MCF 10A (cell line): Measurements from ENCODE around the gene GAL. TPM values are rescaled to one million over a fixed set of nuclear protein-coding genes. Genes with fewer than 3 reads are reported as not detected.
A peak's percentile ranks its signal among the peaks of the same experiment; 100 is the strongest.

ENCODE experiments used
- BruUV-seq: library from RNA; stranded (reverse); fragments of 400-500 nt; replicated peaks from 2 replicates; lab custom pipeline; 2021; lab: Mats Ljungman, UMichigan
- CTCF ChIA-PET: fragments of 300-600 bp; sonication (Branson Sonifier 250); formaldehyde crosslinking; extraction: SDS; loops from one replicate; lab custom pipeline; 2021; ENCODE audit warnings: antibody characterized with exemption, inconsistent platforms; lab: Yijun Ruan, JAX
- POLR2A ChIA-PET: fragments of 300-600, 350-650 bp; sonication (Branson Sonifier 250); formaldehyde crosslinking; extraction: SDS; loops from one replicate; lab custom pipeline; 2020; ENCODE audit warnings: antibody characterized with exemption, inconsistent platforms; lab: Yijun Ruan, JAX
- DNase-seq: peaks from one replicate; pipeline ENCODE4 v3.0.0-alpha.2; 2018; ENCODE audit not compliant: unreplicated experiment
- H3K27ac Mint-ChIP-seq: one replicate; pipeline ENCODE4 v1.8.0; 2022; ENCODE audit warnings: mild to moderate bottlenecking, low read depth, mixed read lengths; ENCODE audit not compliant: unreplicated experiment
- H3K27me3 Mint-ChIP-seq: one replicate; pipeline ENCODE4 v1.8.0; 2022; ENCODE audit warnings: mixed read lengths; ENCODE audit not compliant: insufficient read depth, unreplicated experiment
- H3K36me3 Mint-ChIP-seq: one replicate; pipeline ENCODE4 v1.8.0; 2022; ENCODE audit warnings: mild to moderate bottlenecking, moderate library complexity, mixed read lengths; ENCODE audit not compliant: insufficient read depth, unreplicated experiment
- H3K4me1 Mint-ChIP-seq: one replicate; pipeline ENCODE4 v1.8.0; 2022; ENCODE audit warnings: mixed read lengths; ENCODE audit not compliant: insufficient read depth, unreplicated experiment
- H3K4me3 Mint-ChIP-seq: one replicate; pipeline ENCODE4 v1.8.0; 2022; ENCODE audit warnings: mild to moderate bottlenecking, moderate library complexity, mixed read lengths; ENCODE audit not compliant: unreplicated experiment
- H3K9me3 Mint-ChIP-seq: one replicate; pipeline ENCODE4 v1.8.0; 2022; ENCODE audit warnings: mixed read lengths; ENCODE audit not compliant: unreplicated experiment
- CTCF ChIP-seq: fragments of 200-600 bp; IDR thresholded peaks from one replicate; pipeline ENCODE4 v1.8.0; 2022; ENCODE audit warnings: antibody characterized with exemption, mild to moderate bottlenecking; ENCODE audit not compliant: unreplicated experiment
- intact Hi-C: fragments of 100-400 bp; cut with micrococcal nuclease; formaldehyde crosslinking; loops from 2 replicates; pipeline ENCODE4 v1.14.1; 2022
- total RNA-seq: library from RNA; stranded (reverse); gene quantifications from 2 replicates; pipeline ENCODE4 v1.2.3, GENCODE V29; 2022

GAL gene
- total RNA-seq, 1 experiment from 2014 or later: not detected

DNA sequence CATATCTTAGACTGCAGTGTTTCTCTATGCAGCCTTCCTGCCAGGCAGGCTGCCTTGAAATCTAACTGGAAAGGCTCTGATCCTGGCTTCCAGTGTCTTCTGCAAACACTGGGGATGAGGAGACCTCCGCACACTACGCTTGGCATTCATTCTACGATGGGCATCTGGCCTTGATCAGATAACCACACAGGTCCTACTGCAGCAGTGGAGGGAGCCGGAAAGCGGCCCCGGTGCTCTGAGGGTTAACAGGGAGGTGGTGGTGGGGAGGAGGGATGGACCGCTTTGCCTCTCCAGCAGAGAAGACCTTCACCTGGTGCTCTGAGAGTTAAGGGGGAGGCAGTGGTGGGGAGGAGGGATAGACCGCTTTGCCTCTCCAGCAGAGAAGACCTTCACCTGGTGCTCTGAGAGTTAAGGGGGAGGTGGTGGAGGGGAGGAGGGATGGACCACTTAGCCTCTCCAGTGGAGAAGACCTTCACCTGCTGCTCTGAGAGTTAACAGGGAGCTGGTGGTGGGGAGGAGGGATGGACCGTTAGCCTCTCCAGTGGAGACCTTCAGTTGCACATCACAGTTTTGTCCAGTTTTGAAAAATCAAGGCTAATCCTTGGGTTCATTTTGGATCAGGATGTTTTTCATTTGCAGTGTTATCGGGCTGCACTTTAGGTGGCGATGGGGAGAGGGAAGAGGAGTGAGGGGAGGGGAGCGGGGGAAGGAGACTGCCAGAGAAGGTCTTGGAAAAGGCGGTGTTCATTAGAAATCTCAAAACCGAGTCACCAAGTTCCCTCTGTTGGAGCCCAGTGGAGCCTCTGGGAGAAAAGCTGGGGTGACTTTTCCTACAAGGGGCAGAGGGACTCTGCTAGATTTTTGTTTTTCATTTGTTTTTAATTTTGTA, 5.6 kb downstream of the GAL start:
- intact Hi-C loops: no loop called here
- H3K27ac Mint-ChIP-seq: no peak overlapping the region
- ChIA-PET POLR2A (interaction anchor here (0.6 kb wide), 1 partner anchor 61 kb away, joined by 4 read pairs; no protein-coding TSS in a partner anchor), CTCF (no interaction called here)
- H3K27me3 Mint-ChIP-seq: peaks cover 86% of the 10 kb centered on the region
- DNase-seq: no peak
- no peak overlapping the region for H3K4me3 Mint-ChIP-seq
- no peaks in the 10 kb centered on the region for H3K9me3 Mint-ChIP-seq
- BruUV-seq: no TSS peak
- H3K36me3 Mint-ChIP-seq: no peaks in the 10 kb centered on the region
- H3K4me1 Mint-ChIP-seq: no peaks in the 10 kb centered on the region
- no peak for TF ChIP-seq CTCF

DNA sequence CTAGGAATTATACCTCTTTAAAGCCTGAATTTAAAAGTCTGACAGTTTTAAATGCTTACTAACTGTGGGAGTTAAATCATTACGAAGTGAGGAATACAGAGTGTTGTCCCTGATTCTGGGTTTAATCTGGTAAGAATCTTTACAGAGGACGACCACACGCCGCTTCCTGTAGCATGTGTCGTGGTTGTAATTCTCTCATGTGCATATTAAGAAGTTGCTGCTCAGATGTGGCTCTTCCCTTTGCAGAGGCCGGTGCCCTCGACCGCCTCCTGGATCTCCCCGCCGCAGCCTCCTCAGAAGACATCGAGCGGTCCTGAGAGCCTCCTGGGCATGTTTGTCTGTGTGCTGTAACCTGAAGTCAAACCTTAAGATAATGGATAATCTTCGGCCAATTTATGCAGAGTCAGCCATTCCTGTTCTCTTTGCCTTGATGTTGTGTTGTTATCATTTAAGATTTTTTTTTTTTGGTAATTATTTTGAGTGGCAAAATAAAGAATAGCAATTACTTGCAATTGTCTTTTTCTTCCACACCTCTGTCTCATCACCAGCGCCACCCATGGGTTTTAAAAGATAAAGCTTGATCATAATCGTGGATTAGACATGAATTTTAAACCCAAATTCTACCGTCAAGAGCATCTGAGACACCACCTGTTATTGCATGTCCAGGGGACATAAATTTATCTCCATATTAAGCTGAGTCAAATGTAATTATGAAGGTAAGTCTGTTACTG, 6.5 kb downstream of the GAL start:
- no peak for TF ChIP-seq CTCF
- BruUV-seq: no TSS peak
- POLR2A ChIA-PET: no interaction called here
- Mint-ChIP-seq H3K9me3 (no peaks in the 10 kb centered on the region), H3K27me3 (peaks cover 83% of the 10 kb centered on the region), H3K27ac (no peak overlapping the region), H3K36me3 (no peaks in the 10 kb centered on the region), H3K4me3 (no peak overlapping the region), H3K4me1 (no peaks in the 10 kb centered on the region)
- intact Hi-C loops: no loop called here
- CTCF ChIA-PET: interaction anchor here (0.6 kb wide), 1 partner anchor 11 kb away, joined by 6 read pairs; no protein-coding TSS in a partner anchor
- peak; percentile 13 for DNase-seq

DNA sequence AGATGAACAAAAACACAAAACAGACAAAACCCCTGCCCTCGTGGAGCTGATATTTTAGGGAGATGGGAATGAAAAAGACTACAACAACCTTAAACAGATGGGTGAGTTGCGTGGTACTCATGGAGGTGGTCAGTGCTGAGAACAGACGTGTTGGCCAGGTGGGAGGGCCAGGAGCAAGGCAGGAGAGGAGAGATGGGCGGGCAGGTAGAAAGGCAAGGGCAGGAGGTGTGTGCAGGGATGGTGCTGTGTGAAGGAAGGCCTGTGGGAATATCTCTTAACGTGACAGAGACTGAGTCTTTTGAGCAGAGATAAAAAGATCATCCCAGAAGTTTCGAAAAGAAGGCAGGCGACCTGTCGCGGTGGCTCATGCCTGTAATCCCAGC, 7.0 kb downstream of the GAL start:
- intact Hi-C loops: no loop called here
- H3K27me3 Mint-ChIP-seq: peaks cover 77% of the 10 kb centered on the region
- CTCF ChIA-PET: interaction anchor here (0.6 kb wide), 1 partner anchor 10 kb away, joined by 6 read pairs; no protein-coding TSS in a partner anchor
- no peak overlapping the region for H3K4me3 Mint-ChIP-seq
- H3K27ac Mint-ChIP-seq: no peak overlapping the region
- DNase-seq: no peak
- BruUV-seq: no TSS peak
- POLR2A ChIA-PET: no interaction called here
- no peaks in the 10 kb centered on the region for H3K36me3 Mint-ChIP-seq
- no peaks in the 10 kb centered on the region for H3K9me3 Mint-ChIP-seq
- H3K4me1 Mint-ChIP-seq: no peaks in the 10 kb centered on the region
- TF ChIP-seq CTCF: no peak

- no peak overlapping the region for H3K27ac Mint-ChIP-seq
- H3K36me3 Mint-ChIP-seq: no peaks in the 10 kb centered on the region
- no peaks in the 10 kb centered on the region for H3K9me3 Mint-ChIP-seq
- DNase-seq: no peak
- CTCF ChIA-PET: no interaction called here
- no TSS peak for BruUV-seq
- no peak overlapping the region for H3K4me3 Mint-ChIP-seq
- TF ChIP-seq CTCF: no peak
- intact Hi-C loops: no loop called here
- H3K27me3 Mint-ChIP-seq: peaks cover 71% of the 10 kb centered on the region
- H3K4me1 Mint-ChIP-seq: no peaks in the 10 kb centered on the region
- POLR2A ChIA-PET: no interaction called here
Observed at GRCh38 chr11:68692115-68692514, 7.8 kb downstream of the GAL start.
